Breast epithelium (tissue), 4 donors: ENCODE measurements around the gene TOMM34. TPM values are rescaled to one million over a fixed set of nuclear protein-coding genes. Genes with fewer than 3 reads are reported as not detected.

Experiments used
- DNase-seq, 2 donors: peaks; one replicate each; pipeline ENCODE4 v3.0.0-alpha.2; 2019; ENCODE audit warnings: low spot score in 2 of 2
- H3K27ac ChIP-seq, 2 donors: fragments of 200-600 bp; sonication (generic) in 1 of 2; one replicate each; pipeline ENCODE4 v1.5.1; 2016 to 2019; ENCODE audit warnings: mild to moderate bottlenecking in 1 of 2
- H3K27me3 ChIP-seq, 2 donors: fragments of 200-600 bp; sonication (generic) in 1 of 2; one replicate each; pipeline versions ENCODE4 v1.5.1 to v1.6.0; 2017 to 2019; ENCODE audit warnings: control low read depth in 1 of 2, mild to moderate bottlenecking in 1 of 2
- H3K36me3 ChIP-seq: fragments of 200-600 bp; one replicate; pipeline ENCODE4 v1.5.1; 2019
- H3K4me1 ChIP-seq, 2 donors: fragments of 200-600 bp; sonication (generic); one replicate each; pipeline ENCODE4 v1.5.1; 2016 to 2019; ENCODE audit warnings: control low read depth in 1 of 2
- H3K4me3 ChIP-seq, 3 donors: fragments of 200-600 bp; sonication (generic); 1 replicate in 2 of 3; 2 replicates in 1 of 3; pipeline ENCODE4 v1.5.1; 2016 to 2019; ENCODE audit warnings: mild to moderate bottlenecking in 3 of 3, moderate library complexity in 2 of 3
- H3K9me3 ChIP-seq, 2 donors: fragments of 200-600 bp; sonication (generic) in 1 of 2; one replicate each; pipeline ENCODE4 v1.5.1; 2016 to 2019; ENCODE audit warnings: control low read depth in 1 of 2
- CTCF ChIP-seq, 3 donors: fragments of 450-650 bp; IDR thresholded peaks; one replicate each; pipeline ENCODE4 v1.5.1; 2016 to 2017; ENCODE audit warnings: antibody characterized with exemption in 3 of 3, mild to moderate bottlenecking in 3 of 3, moderate library complexity in 3 of 3
- POLR2A ChIP-seq: fragments of 450-650 bp; IDR thresholded peaks from one replicate; pipeline ENCODE4 v1.6.1; 2016; ENCODE audit warnings: antibody characterized with exemption, mild to moderate bottlenecking, moderate library complexity
- POLR2AphosphoS5 ChIP-seq, 3 donors: sonication (generic); formaldehyde crosslinking; IDR thresholded peaks; one replicate each; pipeline ENCODE4 v1.6.1; 2017; ENCODE audit warnings: antibody characterized with exemption in 3 of 3
- intact Hi-C: fragments of 100-400 bp; cut with DNase I; formaldehyde crosslinking; loops from one replicate; pipeline ENCODE4 v1.15.1; 2023; ENCODE audit warnings: low total_unique reads
- total RNA-seq, 3 donors: library from RNA; depleted of rRNA; stranded (reverse); fragments of >200 nt; gene quantifications; one replicate each; pipeline ENCODE4 v1.1.0, GENCODE V29; 2016

The TOMM34 gene
- total RNA-seq, 3 donors from 2014 or later = 14.6 to 21.0 (median 20.3) TPM

GRCh38 chr20:44896583-44896982, 63.6 kb downstream of the TOMM34 start:
- Histone ChIP-seq H3K27me3 (no peaks in the 10 kb centered on the region), H3K9me3 (no peaks in the 10 kb centered on the region), H3K27ac (no peak overlapping the region), H3K4me1 (peaks cover 0 to 9% of the 10 kb centered on the region in 2 donors), H3K36me3 (no peaks in the 10 kb centered on the region), H3K4me3 (no peak overlapping the region)
- TF ChIP-seq POLR2AphosphoS5 (IDR thresholded peaks at IDR 0.05) (no peak), POLR2A (no peak), CTCF (IDR thresholded peaks at IDR 0.05) (no peak)
- DNase-seq = no peak
- intact Hi-C loops = no loop called here

- no peak overlapping the region for H3K4me3 ChIP-seq
- no peak overlapping the region for H3K27ac ChIP-seq
- no peak for TF ChIP-seq POLR2A
- TF ChIP-seq POLR2AphosphoS5 (IDR thresholded peaks at IDR 0.05) = no peak
- no peak for TF ChIP-seq CTCF (IDR thresholded peaks at IDR 0.05)
- no peaks in the 10 kb centered on the region for H3K36me3 ChIP-seq
- H3K4me1 ChIP-seq = peaks cover 0 to 9% of the 10 kb centered on the region in 2 donors
- no peaks in the 10 kb centered on the region for H3K27me3 ChIP-seq
- no peaks in the 10 kb centered on the region for H3K9me3 ChIP-seq
- DNase-seq = no peak
- intact Hi-C loops = no loop called here
These were observed 65.2 kb downstream of the TOMM34 start for GRCh38 chr20:44894959-44895358.

Other genes starting within 250 kb of the TOMM34 start
- gene CCN5, start 245.0 kb downstream of the TOMM34 start, total RNA-seq = 1,000 to 10,000 TPM in 1 of 3 donors, 10 to 100 TPM in 2; 16.1 to 1,283 (median 39.0) TPM
- gene KCNK15, start 214.5 kb downstream of the TOMM34 start, total RNA-seq = 1 to 10 TPM; 5.0 to 7.3 (median 5.6) TPM
- gene RIMS4, start 149.9 kb downstream of the TOMM34 start, total RNA-seq = 1 to 10 TPM in 1 of 3 donors, under 1 TPM in 2; 0.66 to 1.8 (median 0.96) TPM
- 100 to 1,000 TPM; 125 to 155 (median 139) TPM for gene YWHAB, start 74.7 kb downstream of the TOMM34 start, total RNA-seq
- gene PABPC1L, start 50.3 kb downstream of the TOMM34 start, total RNA-seq = 10 to 100 TPM in 2 of 3 donors, 1 to 10 TPM in 1; 6.9 to 55.3 (median 28.8) TPM
- gene STK4, start 6.1 kb upstream of the TOMM34 start, total RNA-seq = 10 to 100 TPM; 33.1 to 35.3 (median 34.7) TPM
- under 1 TPM in 1 of 3 donors, not detected in 2; 0.44 TPM for gene KCNS1, start 140.7 kb upstream of the TOMM34 start, total RNA-seq
- not detected for gene WFDC5, start 154.8 kb upstream of the TOMM34 start, total RNA-seq
- not detected for gene WFDC12, start 164.1 kb upstream of the TOMM34 start, total RNA-seq
- 1 to 10 TPM in 1 of 3 donors, under 1 TPM in 1, not detected in 1; 0.88 to 5.9 TPM for gene PI3, start 214.5 kb upstream of the TOMM34 start, total RNA-seq
- 1 to 10 TPM in 1 of 3 donors, not detected in 2; 1.8 TPM for gene SEMG1, start 246.6 kb upstream of the TOMM34 start, total RNA-seq